ENCODE results near the gene SYCP3. TPM values are rescaled to one million over a fixed set of nuclear protein-coding genes. Genes with fewer than 3 reads are reported as not detected.

Gene SYCP3
- total RNA-seq, 1 donor from 2014 or later: not detected

DNA sequence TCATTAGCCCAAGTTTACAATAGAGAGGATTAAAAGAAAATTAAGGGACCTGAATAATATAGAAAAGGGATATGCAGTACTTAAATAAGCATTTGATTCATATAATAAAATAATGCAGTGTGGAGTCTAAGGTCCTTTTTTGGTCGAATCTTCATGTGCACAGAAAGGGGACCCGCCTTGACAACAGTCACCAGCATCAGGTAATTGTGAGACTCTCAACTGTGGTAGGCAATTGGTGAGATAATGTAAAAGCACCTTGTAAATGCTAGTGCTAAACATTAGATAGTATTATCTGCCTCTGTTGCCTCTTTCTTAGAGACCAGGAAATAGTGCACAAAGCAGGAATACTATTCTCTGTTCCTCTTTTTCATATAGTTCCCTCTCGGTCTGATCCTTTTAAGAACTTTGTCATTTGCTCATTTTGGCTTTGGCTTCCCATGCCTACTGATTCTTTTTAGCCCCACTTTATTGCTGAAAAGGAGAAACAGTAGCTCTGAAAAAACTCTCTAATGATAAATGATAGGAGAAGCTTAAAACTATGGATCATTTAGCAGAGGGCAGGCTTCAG, 24.3 kb downstream of the SYCP3 start:
- Mint-ChIP-seq H3K27ac (ENCODE audit: unreplicated experiment) (no peak overlapping the region), H3K36me3 (ENCODE audit: low read depth) (no peaks in the 10 kb centered on the region), H3K4me1 (peaks cover 17% of the 10 kb centered on the region), H3K4me3 (no peak overlapping the region), H3K27me3 (ENCODE audit: low read depth) (no peaks in the 10 kb centered on the region), H3K9me3 (no peaks in the 10 kb centered on the region)
- DNase-seq (ENCODE audit: low read depth, low spot score): no peak
- TF ChIP-seq, protein P1, sequence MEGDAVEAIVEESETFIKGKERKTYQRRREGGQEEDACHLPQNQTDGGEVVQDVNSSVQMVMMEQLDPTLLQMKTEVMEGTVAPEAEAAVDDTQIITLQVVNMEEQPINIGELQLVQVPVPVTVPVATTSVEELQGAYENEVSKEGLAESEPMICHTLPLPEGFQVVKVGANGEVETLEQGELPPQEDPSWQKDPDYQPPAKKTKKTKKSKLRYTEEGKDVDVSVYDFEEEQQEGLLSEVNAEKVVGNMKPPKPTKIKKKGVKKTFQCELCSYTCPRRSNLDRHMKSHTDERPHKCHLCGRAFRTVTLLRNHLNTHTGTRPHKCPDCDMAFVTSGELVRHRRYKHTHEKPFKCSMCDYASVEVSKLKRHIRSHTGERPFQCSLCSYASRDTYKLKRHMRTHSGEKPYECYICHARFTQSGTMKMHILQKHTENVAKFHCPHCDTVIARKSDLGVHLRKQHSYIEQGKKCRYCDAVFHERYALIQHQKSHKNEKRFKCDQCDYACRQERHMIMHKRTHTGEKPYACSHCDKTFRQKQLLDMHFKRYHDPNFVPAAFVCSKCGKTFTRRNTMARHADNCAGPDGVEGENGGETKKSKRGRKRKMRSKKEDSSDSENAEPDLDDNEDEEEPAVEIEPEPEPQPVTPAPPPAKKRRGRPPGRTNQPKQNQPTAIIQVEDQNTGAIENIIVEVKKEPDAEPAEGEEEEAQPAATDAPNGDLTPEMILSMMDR (conservative IDR thresholded peaks at IDR 0.05): no peak

DNA sequence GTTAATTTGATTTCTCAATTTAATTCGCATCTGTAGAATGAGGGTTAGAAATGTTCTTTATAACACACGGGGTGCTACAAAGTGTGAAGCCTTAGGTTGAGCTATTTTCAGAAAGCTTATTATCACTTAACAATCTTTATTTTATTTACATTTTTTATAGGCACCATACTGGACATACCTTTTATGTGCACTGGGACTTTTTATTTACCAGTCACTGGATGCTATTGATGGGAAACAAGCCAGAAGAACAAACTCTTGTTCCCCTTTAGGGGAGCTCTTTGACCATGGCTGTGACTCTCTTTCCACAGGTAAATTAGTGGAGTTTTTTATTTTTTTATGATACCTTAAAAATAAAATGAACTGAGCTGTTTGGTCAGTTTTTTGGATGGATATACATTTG, 25.3 kb downstream of the SYCP3 start:
- Mint-ChIP-seq H3K4me1 (peaks cover 17% of the 10 kb centered on the region), H3K27ac (ENCODE audit: unreplicated experiment) (no peak overlapping the region), H3K36me3 (ENCODE audit: low read depth) (no peaks in the 10 kb centered on the region), H3K9me3 (no peaks in the 10 kb centered on the region), H3K27me3 (ENCODE audit: low read depth) (no peaks in the 10 kb centered on the region), H3K4me3 (no peak overlapping the region)
- no peak for DNase-seq (ENCODE audit: low read depth, low spot score)
- TF ChIP-seq, protein P1 (conservative IDR thresholded peaks at IDR 0.05): no peak

DNA sequence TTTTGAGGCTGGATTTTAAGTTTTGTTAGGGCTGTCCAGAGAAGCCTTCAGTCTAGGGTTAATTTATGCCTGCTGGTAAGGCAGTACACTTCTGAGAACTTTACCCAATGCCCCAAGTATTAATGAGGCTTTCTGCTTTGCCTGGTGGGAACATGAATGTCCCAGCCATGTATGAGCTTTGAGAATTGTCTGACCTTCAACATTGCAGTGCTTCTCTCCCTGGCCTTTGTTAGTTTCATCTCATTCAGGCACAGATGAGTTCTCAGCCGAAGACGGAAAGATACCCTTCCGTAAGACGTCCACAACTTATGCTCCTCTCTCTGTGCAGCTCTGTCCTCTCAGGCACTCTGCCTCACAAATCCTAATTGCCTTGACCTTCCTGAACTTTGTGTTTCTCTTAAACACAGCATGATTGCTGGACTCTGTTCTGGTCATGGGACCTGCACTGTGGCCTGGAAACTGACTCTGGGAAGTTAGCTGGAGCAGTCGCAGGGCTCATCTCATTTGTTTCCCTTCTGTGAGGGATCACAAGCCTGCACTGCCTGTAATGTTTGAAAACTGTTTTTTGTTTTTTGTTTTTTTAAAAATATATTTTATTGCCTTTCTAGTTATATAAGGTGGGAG, 26.1 kb downstream of the SYCP3 start:
- Mint-ChIP-seq H3K36me3 (ENCODE audit: low read depth) (no peaks in the 10 kb centered on the region), H3K27me3 (ENCODE audit: low read depth) (no peaks in the 10 kb centered on the region), H3K9me3 (no peaks in the 10 kb centered on the region), H3K4me1 (peaks cover 17% of the 10 kb centered on the region), H3K27ac (ENCODE audit: unreplicated experiment) (peak overlapping the region; percentile 24), H3K4me3 (peak overlapping the region; percentile 3)
- TF ChIP-seq, protein P1 (conservative IDR thresholded peaks at IDR 0.05): no peak
- no peak for DNase-seq (ENCODE audit: low read depth, low spot score)

DNA sequence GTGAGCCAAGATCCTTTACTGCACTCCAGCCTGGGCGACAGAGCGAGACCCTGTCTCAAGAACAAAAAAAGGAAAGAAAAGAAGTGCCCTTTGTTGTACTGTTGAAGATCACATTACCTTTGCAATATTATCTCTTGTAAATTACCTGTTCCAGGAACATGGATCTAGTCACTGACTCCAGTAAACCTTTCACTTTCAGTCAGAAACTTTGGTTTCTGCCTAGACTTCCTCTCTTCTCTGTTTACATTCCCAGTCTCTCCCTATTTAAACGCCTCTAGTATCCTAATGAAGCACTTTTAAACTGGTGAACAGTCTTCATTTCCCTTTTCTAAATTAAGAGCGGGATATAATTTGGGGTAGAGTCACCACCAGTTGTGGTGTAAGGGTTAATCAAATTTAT, 29.0 kb downstream of the SYCP3 start:
- DNase-seq (ENCODE audit: low read depth, low spot score): no peak
- Mint-ChIP-seq H3K4me1 (peaks cover 17% of the 10 kb centered on the region), H3K27me3 (ENCODE audit: low read depth) (no peaks in the 10 kb centered on the region), H3K9me3 (no peaks in the 10 kb centered on the region), H3K27ac (ENCODE audit: unreplicated experiment) (no peak overlapping the region), H3K4me3 (no peak overlapping the region), H3K36me3 (ENCODE audit: low read depth) (no peaks in the 10 kb centered on the region)
- TF ChIP-seq, protein P1 (conservative IDR thresholded peaks at IDR 0.05): no peak

DNA sequence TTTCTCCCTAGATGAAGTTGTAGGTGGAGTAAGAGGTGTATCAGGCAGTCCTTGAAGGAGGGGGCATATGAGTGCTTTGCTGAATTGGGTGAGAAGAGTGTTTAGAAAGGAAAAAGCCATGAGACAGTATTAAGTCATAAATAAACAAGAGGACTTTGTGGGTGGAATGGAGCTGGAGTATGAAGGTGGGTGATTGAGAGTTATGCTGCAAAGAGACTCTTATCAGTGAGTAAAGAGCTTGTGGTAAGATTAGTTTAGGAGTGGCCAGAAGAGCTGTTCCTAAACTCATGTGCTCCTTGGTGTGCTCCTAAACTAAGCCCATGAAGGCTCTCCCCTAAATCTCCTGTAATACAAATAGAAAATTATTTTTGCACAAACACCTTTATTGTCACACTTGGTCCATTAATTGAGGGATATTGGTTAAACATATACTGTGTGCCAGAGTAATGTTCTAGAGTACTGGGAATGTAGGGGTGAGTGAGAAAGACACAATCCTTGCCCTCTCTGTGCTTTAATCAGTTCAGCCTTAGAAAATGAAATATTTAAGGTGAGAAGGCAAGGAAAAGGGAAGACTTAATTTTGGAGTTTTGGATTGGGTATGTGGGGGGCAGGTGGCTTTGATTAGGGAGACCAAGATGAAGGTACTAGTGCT, 32.0 kb downstream of the SYCP3 start:
- Mint-ChIP-seq H3K27ac (ENCODE audit: unreplicated experiment) (no peak overlapping the region), H3K4me1 (peaks cover 1% of the 10 kb centered on the region), H3K27me3 (ENCODE audit: low read depth) (no peaks in the 10 kb centered on the region), H3K9me3 (no peaks in the 10 kb centered on the region), H3K36me3 (ENCODE audit: low read depth) (no peaks in the 10 kb centered on the region), H3K4me3 (no peak overlapping the region)
- DNase-seq (ENCODE audit: low read depth, low spot score): no peak
- TF ChIP-seq, protein P1 (conservative IDR thresholded peaks at IDR 0.05): no peak

Data from neural crest cell (in vitro differentiated cells).